ENCODE data around the gene IFITM2.

- no peak for TF ChIP-seq CTCF (IDR thresholded peaks at IDR 0.05)
- no peak for TF ChIP-seq POLR2A (IDR thresholded peaks at IDR 0.05)
Measured at GRCh38 chr11:326592-326841, 18.9 kb downstream of the IFITM2 start.

Measured in body of pancreas (tissue), 4 donors.